SH-SY5Y (cell line): ENCODE measurements around the gene C6orf15.

Experiments used
- GATA2 ChIP-seq: IDR thresholded peaks from 2 replicates; pipeline ENCODE4 v1.6.1; 2011; ENCODE audit warnings: mild to moderate bottlenecking, low read depth, low read length
- GATA3 ChIP-seq: IDR thresholded peaks from 2 replicates; pipeline ENCODE4 v1.6.1; 2011; ENCODE audit warnings: low read depth, mild to moderate bottlenecking, low read length, moderate library complexity

The C6orf15 gene

GRCh38 chr6:31121131-31121790, 8.9 kb upstream of the C6orf15 start:
- TF ChIP-seq GATA3 (no peak), GATA2 (no peak)

- TF ChIP-seq GATA3 (no peak), GATA2 (no peak)
These were observed 8.0 kb upstream of the C6orf15 start, which contains the start of gene CDSN for GRCh38 chr6:31120151-31120915. TSS of gene CDSN (minus strand) at chr6:31120446. CDS start at chr6:31120419, 27 bp downstream.

- TF ChIP-seq GATA3 (no peak), GATA2 (no peak)
These were observed 5.8 kb upstream of the C6orf15 start for GRCh38 chr6:31118178-31118577.

DNA sequence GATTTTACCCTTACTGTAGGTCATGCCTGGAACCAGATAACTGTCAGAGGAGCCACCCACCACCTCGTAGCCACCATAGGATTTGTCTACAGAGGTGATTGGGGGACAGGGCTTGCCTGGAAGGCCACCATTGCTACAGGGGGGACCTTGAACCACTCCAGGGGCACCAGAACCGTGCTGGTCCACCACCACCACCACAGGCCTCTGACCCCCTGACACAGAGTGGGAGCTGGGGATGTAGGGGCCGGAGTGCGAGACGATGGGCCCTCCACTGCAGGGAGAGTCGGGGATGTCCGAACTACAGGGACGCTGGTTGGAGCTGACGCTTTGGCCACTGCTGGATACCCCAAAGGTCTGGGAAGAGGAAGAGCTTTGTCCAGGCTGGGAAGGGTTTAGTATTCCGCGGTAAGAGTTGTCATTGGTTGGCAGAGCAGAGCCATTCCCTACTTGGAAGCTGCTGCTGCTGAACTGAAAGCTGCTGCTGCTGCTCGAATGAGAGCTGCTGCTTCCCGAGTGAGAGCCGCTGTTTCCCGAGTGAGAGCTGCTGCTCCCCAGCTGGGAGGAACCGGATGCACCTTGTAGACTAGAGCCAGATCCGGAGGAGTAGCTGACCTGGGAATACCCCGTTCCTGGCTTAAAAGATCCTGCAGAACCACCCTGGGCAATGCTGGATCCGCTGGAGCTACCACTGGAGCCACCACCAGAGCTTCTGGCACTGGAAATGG, 4.4 kb upstream of the C6orf15 start:
- TF ChIP-seq GATA3: no peak
- no peak for TF ChIP-seq GATA2

GRCh38 chr6:31115941-31116560, 3.7 kb upstream of the C6orf15 start:
- TF ChIP-seq GATA2 (no peak), GATA3 (no peak)

DNA sequence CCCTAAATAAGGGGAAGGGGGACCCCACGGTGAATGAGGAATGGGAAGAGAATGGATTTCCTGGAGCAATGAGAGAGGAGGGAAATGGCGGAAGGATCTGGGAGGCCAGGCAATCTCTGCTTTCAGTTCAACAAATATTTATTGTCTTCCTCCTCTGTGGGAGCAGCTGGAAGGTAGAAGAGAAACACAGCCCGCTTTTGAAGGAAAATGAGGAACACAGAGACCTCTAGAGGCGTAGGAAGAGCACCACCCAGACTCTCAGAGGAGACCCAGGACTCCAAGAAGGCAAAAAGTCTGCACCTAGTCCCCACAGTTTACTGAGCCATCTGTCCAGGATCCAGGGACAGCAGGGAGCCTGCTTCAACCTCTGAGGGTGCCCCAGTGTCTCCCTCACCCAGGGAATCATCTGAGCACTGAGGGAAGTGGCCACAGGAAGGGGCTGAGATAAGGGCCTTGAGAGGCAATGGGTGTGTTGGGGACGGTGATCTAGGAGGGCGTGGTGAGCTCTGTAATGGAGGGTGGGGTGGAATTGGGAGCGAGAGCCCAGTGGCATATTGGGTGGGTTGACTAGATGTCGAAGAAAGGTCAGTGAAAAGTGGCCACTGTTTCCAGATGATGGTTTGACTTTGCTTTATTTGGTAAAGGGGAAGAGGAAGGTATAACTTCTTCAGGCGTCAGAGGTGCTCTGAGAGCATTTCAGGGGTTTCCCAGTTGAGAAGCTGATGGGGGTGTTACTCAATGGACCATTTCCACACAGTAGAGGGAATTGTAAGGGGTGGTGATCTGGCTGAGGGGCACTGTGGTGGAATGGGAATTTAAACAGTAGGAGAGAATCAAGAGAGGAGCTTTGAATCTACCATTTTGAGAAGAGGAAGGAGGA, 2.8 kb upstream of the C6orf15 start:
- TF ChIP-seq GATA3 (no peak), GATA2 (no peak)

GRCh38 chr6:31114541-31114878, 2.1 kb upstream of the C6orf15 start, which contains the start of gene PSORS1C1:
TSS of gene PSORS1C1 (plus strand) at chr6:31114800. CDS start at chr6:31129633, 14,833 bp downstream.
- TF ChIP-seq GATA2 (no peak), GATA3 (no peak)

- TF ChIP-seq GATA3 (no peak), GATA2 (no peak)
These were observed 1.6 kb upstream of the C6orf15 start for GRCh38 chr6:31113861-31114540.

GRCh38 chr6:31111712-31112111, 663 bp downstream of the C6orf15 start:
- TF ChIP-seq GATA2 (no peak), GATA3 (no peak)

DNA sequence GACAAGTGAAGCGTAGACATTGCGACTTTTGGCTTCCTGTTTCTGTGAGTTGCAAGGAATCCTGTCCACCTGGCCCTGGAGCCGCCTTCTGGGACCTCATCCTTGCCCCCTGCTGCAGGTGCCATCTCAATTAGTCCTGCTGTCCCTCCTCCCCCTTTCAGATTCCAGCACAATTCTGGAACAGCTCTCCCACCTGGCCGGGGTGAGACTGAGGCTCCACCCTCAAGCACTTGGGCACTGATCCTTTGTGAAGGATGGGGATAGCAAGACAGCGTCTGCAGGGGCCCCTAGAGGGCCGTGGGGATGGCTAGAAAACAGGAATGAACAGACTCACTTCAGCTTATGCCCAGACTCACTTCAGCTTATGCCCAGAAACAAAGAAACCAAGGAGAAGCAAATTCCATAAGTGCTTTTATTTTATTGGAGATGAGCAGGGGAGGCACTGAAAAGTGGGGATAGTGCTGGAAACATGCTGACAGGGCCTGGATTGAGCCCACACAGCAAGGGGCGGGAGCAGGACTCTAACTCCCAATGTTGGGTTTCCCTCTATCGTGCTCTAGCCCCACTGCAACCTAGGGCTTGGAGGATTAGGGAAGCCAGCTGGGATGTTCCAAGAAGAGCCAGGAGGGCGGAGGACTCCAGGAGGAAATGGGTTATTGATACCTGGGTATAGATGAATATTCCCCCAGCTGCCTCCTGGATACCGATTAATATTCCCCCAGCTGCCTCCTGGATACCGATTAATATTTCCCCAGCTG, 1.4 kb downstream of the C6orf15 start:
- TF ChIP-seq GATA3 (no peak), GATA2 (no peak)

- no peak for TF ChIP-seq GATA2
- TF ChIP-seq GATA3: no peak
These were observed 5.3 kb downstream of the C6orf15 start for GRCh38 chr6:31107052-31107451.

GRCh38 chr6:31103136-31103535, 9.2 kb downstream of the C6orf15 start:
- no peak for TF ChIP-seq GATA3
- TF ChIP-seq GATA2: no peak

GRCh38 chr6:31098449-31098938, 13.9 kb downstream of the C6orf15 start:
- TF ChIP-seq GATA3 (no peak), GATA2 (no peak)
